ENCODE data around the gene ADAM29.

Gene ADAM29

GRCh38 chr4:174993916-174994315 lies 75.8 kb downstream of the ADAM29 start:
- Histone ChIP-seq H2AFZ (ENCODE audit: low read length) (no peak overlapping the region), H4K20me1 (ENCODE audit: insufficient read depth, low read length) (no peaks in the 10 kb centered on the region), H3K4me3 (ENCODE audit: low read depth, low read length, poor library complexity, severe bottlenecking) (no peak overlapping the region), H3F3A (ENCODE audit: insufficient read depth, low read length) (no peaks in the 10 kb centered on the region), H3K9ac (ENCODE audit: low read length) (no peak overlapping the region), H3K27ac (ENCODE audit: low read depth, low read length, poor library complexity, severe bottlenecking) (no peak overlapping the region), H3K79me2 (ENCODE audit: insufficient read depth, low read length) (no peaks in the 10 kb centered on the region), H3K4me2 (ENCODE audit: low read length) (no peak overlapping the region), H3K27me3 (ENCODE audit: insufficient read depth, low read length) (no peaks in the 10 kb centered on the region), H3K36me3 (ENCODE audit: insufficient read depth, low read length) (no peaks in the 10 kb centered on the region; the same call in 1 of the 2 replicates), H3K9me3 (ENCODE audit: low read length) (peaks cover 11% of the 10 kb centered on the region), H3K9me2 (ENCODE audit: low read depth, low read length) (no peaks in the 10 kb centered on the region), H3K4me1 (ENCODE audit: insufficient read depth, low read length, severe bottlenecking) (peaks cover 5% of the 10 kb centered on the region)
- no peak for TF ChIP-seq EZH2 (IDR thresholded peaks at IDR 0.05; ENCODE audit: borderline replicate concordance, low read length)
- no peak for TF ChIP-seq CTCF (IDR thresholded peaks at IDR 0.05; ENCODE audit: low read length)

- Histone ChIP-seq H3F3A (ENCODE audit: insufficient read depth, low read length) (no peaks in the 10 kb centered on the region), H3K4me1 (ENCODE audit: insufficient read depth, low read length, severe bottlenecking) (peaks cover 5% of the 10 kb centered on the region), H3K36me3 (ENCODE audit: insufficient read depth, low read length) (no peaks in the 10 kb centered on the region; the same call in 1 of the 2 replicates), H4K20me1 (ENCODE audit: insufficient read depth, low read length) (no peaks in the 10 kb centered on the region), H3K79me2 (ENCODE audit: insufficient read depth, low read length) (no peaks in the 10 kb centered on the region), H3K9me2 (ENCODE audit: low read depth, low read length) (no peaks in the 10 kb centered on the region), H2AFZ (ENCODE audit: low read length) (no peak overlapping the region), H3K9me3 (ENCODE audit: low read length) (peaks cover 7% of the 10 kb centered on the region; the same call in 1 of the 2 replicates), H3K4me2 (ENCODE audit: low read length) (no peak overlapping the region), H3K4me3 (ENCODE audit: low read depth, low read length, poor library complexity, severe bottlenecking) (no peak overlapping the region), H3K9ac (ENCODE audit: low read length) (no peak overlapping the region), H3K27ac (ENCODE audit: low read depth, low read length, poor library complexity, severe bottlenecking) (no peak overlapping the region), H3K27me3 (ENCODE audit: insufficient read depth, low read length) (no peaks in the 10 kb centered on the region)
- TF ChIP-seq EZH2 (IDR thresholded peaks at IDR 0.05; ENCODE audit: borderline replicate concordance, low read length), result no peak
- no peak for TF ChIP-seq CTCF (IDR thresholded peaks at IDR 0.05; ENCODE audit: low read length)
Observed at GRCh38 chr4:174996079-174996478, 77.9 kb downstream of the ADAM29 start.

GRCh38 chr4:174999407-174999806 lies 81.2 kb downstream of the ADAM29 start:
- Histone ChIP-seq H3K9me3 (ENCODE audit: low read length) (peaks cover 11% of the 10 kb centered on the region), H4K20me1 (ENCODE audit: insufficient read depth, low read length) (no peaks in the 10 kb centered on the region), H3K27ac (ENCODE audit: low read depth, low read length, poor library complexity, severe bottlenecking) (no peak overlapping the region), H3K36me3 (ENCODE audit: insufficient read depth, low read length) (no peaks in the 10 kb centered on the region; the same call in 1 of the 2 replicates), H3K4me3 (ENCODE audit: low read depth, low read length, poor library complexity, severe bottlenecking) (no peak overlapping the region), H3K9ac (ENCODE audit: low read length) (no peak overlapping the region), H3K9me2 (ENCODE audit: low read depth, low read length) (no peaks in the 10 kb centered on the region), H3F3A (ENCODE audit: insufficient read depth, low read length) (no peaks in the 10 kb centered on the region), H3K4me1 (ENCODE audit: insufficient read depth, low read length, severe bottlenecking) (peaks cover 5% of the 10 kb centered on the region), H3K4me2 (ENCODE audit: low read length) (no peak overlapping the region), H3K27me3 (ENCODE audit: insufficient read depth, low read length) (no peaks in the 10 kb centered on the region), H3K79me2 (ENCODE audit: insufficient read depth, low read length) (no peaks in the 10 kb centered on the region), H2AFZ (ENCODE audit: low read length) (no peak overlapping the region)
- TF ChIP-seq CTCF (IDR thresholded peaks at IDR 0.05; ENCODE audit: low read length) (no peak), EZH2 (IDR thresholded peaks at IDR 0.05; ENCODE audit: borderline replicate concordance, low read length) (no peak)
